Uterus (tissue), 4 donors: ENCODE results near the gene HES7. TPM values are rescaled to one million over a fixed set of nuclear protein-coding genes. Genes with fewer than 3 reads are reported as not detected.

ENCODE experiments used
- DNase-seq, 2 donors: peaks; one replicate each; pipeline ENCODE4 v3.0.0-alpha.2; 2019 to 2020
- H3K27ac ChIP-seq, 2 donors: fragments of 200-600 bp; sonication (generic); 1 replicate in 1 of 2; 2 replicates in 1 of 2; pipeline ENCODE4 v1.5.1; 2016 to 2018
- H3K27me3 ChIP-seq, 2 donors: fragments of 200-600 bp; sonication (generic); one replicate each; pipeline ENCODE4 v1.5.1; 2018 to 2019; ENCODE audit warnings: control low read depth in 1 of 2
- H3K36me3 ChIP-seq, 2 donors: fragments of 200-600 bp; sonication (generic); one replicate each; pipeline ENCODE4 v1.5.1; 2019; ENCODE audit warnings: control low read depth in 1 of 2
- H3K4me1 ChIP-seq, 2 donors: fragments of 200-600 bp; sonication (generic); one replicate each; pipeline ENCODE4 v1.5.1; 2018 to 2019; ENCODE audit warnings: control low read depth in 1 of 2
- H3K4me3 ChIP-seq, 2 donors: fragments of 200-600 bp; sonication (generic); 1 replicate in 1 of 2; 2 replicates in 1 of 2; pipeline ENCODE4 v1.5.1; 2018 to 2019; ENCODE audit warnings: mild to moderate bottlenecking in 1 of 2
- H3K9me3 ChIP-seq, 2 donors: fragments of 200-600 bp; sonication (generic); one replicate each; pipeline ENCODE4 v1.5.1; 2019; ENCODE audit warnings: control low read depth in 1 of 2
- CTCF ChIP-seq, 4 experiments: fragments of 200-600 bp in 2 of 4; fragments of 450-650 bp in 2 of 4; sonication (generic) in 2 of 4; IDR thresholded peaks; one replicate each; pipeline ENCODE4 v1.5.1; 2016 to 2019; ENCODE audit warnings: antibody characterized with exemption in 4 of 4, mild to moderate bottlenecking in 2 of 4, moderate library complexity in 1 of 4
- POLR2A ChIP-seq, 2 donors: fragments of 450-650 bp; IDR thresholded peaks; one replicate each; pipeline ENCODE4 v1.6.1; 2016; ENCODE audit warnings: antibody characterized with exemption in 2 of 2, mild to moderate bottlenecking in 1 of 2, moderate library complexity in 1 of 2
- intact Hi-C: fragments of 100-400 bp; cut with DNase I; formaldehyde crosslinking; loops from one replicate; pipeline ENCODE4 v1.15.1; 2023; ENCODE audit warnings: low total_unique reads
- total RNA-seq, 4 donors: library from RNA; depleted of rRNA in 3 of 4; stranded (reverse); fragments of >200 nt in 3 of 4; gene quantifications; one replicate each; pipeline versions ENCODE4 v1.1.0 to v1.2.4, GENCODE V29; 2014 to 2023
- donor health status: DM: yes; HTN: yes; CAD: no.

The HES7 gene
- total RNA-seq, 4 donors from 2014 or later, result 0.61 TPM; not detected in 3

- intact Hi-C loops, result no loop called here
- Histone ChIP-seq H3K27me3 (no peaks in the 10 kb centered on the region), H3K36me3 (no peaks in the 10 kb centered on the region), H3K4me1 (peaks cover 4 to 12% of the 10 kb centered on the region in 2 donors), H3K4me3 (peak overlapping the region; percentile 89 to 93), H3K27ac (peak overlapping the region; percentile 100), H3K9me3 (no peaks in the 10 kb centered on the region)
- TF ChIP-seq POLR2A (IDR thresholded peaks at IDR 0.05) (no peak), CTCF (IDR thresholded peaks at IDR 0.05) (no peak)
- DNase-seq, result peak in 1 of 2 donors; percentile 39
Measured at GRCh38 chr17:8155231-8155995, 31.5 kb upstream of the HES7 start.

- intact Hi-C loops, result no loop called here
- H3K4me3 ChIP-seq, result peak overlapping the region; percentile 89 to 93
Measured at GRCh38 chr17:8154608-8155155, 30.8 kb upstream of the HES7 start.

GRCh38 chr17:8153957-8154607 is 30.2 kb upstream of the HES7 start:
- Histone ChIP-seq H3K27me3 (no peaks in the 10 kb centered on the region), H3K36me3 (no peaks in the 10 kb centered on the region), H3K9me3 (no peaks in the 10 kb centered on the region), H3K4me1 (peaks cover 7 to 21% of the 10 kb centered on the region in 2 donors), H3K27ac (peak overlapping the region; percentile 100), H3K4me3 (peak overlapping the region; percentile 89 to 93)
- DNase-seq, result peak; percentile 100
- intact Hi-C loops, result no loop called here
- TF ChIP-seq CTCF (IDR thresholded peaks at IDR 0.05), result peak in 1 of 4 experiments; percentile 13
- peak; percentile 90 to 91 for TF ChIP-seq POLR2A (IDR thresholded peaks at IDR 0.05)

More at GRCh38 chr17:8154608-8155155, 30.8 kb upstream of the HES7 start:
- no peak for TF ChIP-seq CTCF (IDR thresholded peaks at IDR 0.05)
- no peak for TF ChIP-seq POLR2A (IDR thresholded peaks at IDR 0.05)
- DNase-seq, result no peak
- Histone ChIP-seq H3K9me3 (no peaks in the 10 kb centered on the region), H3K36me3 (no peaks in the 10 kb centered on the region), H3K27me3 (no peaks in the 10 kb centered on the region), H3K27ac (peak overlapping the region; percentile 100), H3K4me1 (peaks cover 7 to 19% of the 10 kb centered on the region in 2 donors)

- intact Hi-C loops, result no loop called here
Measured at GRCh38 chr17:8153525-8153956, 29.6 kb upstream of the HES7 start.

More at GRCh38 chr17:8153525-8153956, 29.6 kb upstream of the HES7 start:
- H3K9me3 ChIP-seq, result no peaks in the 10 kb centered on the region
- H3K27me3 ChIP-seq, result no peaks in the 10 kb centered on the region
- H3K36me3 ChIP-seq, result no peaks in the 10 kb centered on the region
- H3K27ac ChIP-seq, result peak overlapping the region; percentile 100
- peak; percentile 90 to 96 for DNase-seq
- H3K4me3 ChIP-seq, result peak overlapping the region; percentile 74 to 93
- peak; percentile 63 to 64 for TF ChIP-seq POLR2A (IDR thresholded peaks at IDR 0.05)
- TF ChIP-seq CTCF (IDR thresholded peaks at IDR 0.05), result no peak
- peaks cover 7 to 21% of the 10 kb centered on the region in 2 donors for H3K4me1 ChIP-seq
